WTC11 (cell line): ENCODE data around the gene CEP19. TPM values are rescaled to one million over a fixed set of nuclear protein-coding genes. Genes with fewer than 3 reads are reported as not detected.

Experiments used
- ATAC-seq: fragments of 200-7000 bp; cut with Tn5 transposase; 2 replicates; pipeline ENCODE4 v1.10.0; 2021; ENCODE audit warnings: mild to moderate bottlenecking, moderate library complexity
- CTCF ChIA-PET: fragments of 300-600 bp; sonication (Branson Sonifier 250); formaldehyde crosslinking; loops from one replicate; lab custom pipeline; 2021; ENCODE audit warnings: antibody characterized with exemption; lab: Charles Lee
- POLR2A ChIA-PET: fragments of 350-600 bp; sonication (Branson Sonifier 250); formaldehyde crosslinking; loops from one replicate; lab custom pipeline; 2021; ENCODE audit warnings: antibody characterized with exemption; lab: Charles Lee
- DNase-seq: peaks from one replicate; pipeline ENCODE4 v3.0.0; 2021; ENCODE audit warnings: low spot score
- H3K27ac Mint-ChIP-seq: 2 replicates; pipeline ENCODE4 v1.8.0; 2021; ENCODE audit warnings: mixed read lengths
- H3K27me3 Mint-ChIP-seq: 2 replicates; pipeline ENCODE4 v1.8.0; 2021; ENCODE audit warnings: low read depth, mild to moderate bottlenecking, moderate library complexity, mixed read lengths
- H3K36me3 Mint-ChIP-seq: 2 replicates; pipeline ENCODE4 v1.8.0; 2021; ENCODE audit warnings: mixed read lengths
- H3K4me1 Mint-ChIP-seq: 2 replicates; pipeline ENCODE4 v1.8.0; 2022; ENCODE audit warnings: mixed read lengths
- H3K4me3 Mint-ChIP-seq: 2 replicates; pipeline ENCODE4 v1.8.0; 2021; ENCODE audit warnings: mild to moderate bottlenecking, moderate library complexity, mixed read lengths
- H3K9me3 Mint-ChIP-seq: 2 replicates; pipeline ENCODE4 v1.8.0; 2021; ENCODE audit warnings: mixed read lengths
- ATF3 ChIP-seq: sonication (generic); formaldehyde crosslinking; conservative IDR thresholded peaks from 2 replicates; pipeline ENCODE4 v1.8.1; 2022; ENCODE audit warnings: mild to moderate bottlenecking, missing genetic modification reagents
- CREM ChIP-seq: sonication (generic); formaldehyde crosslinking; IDR thresholded peaks from 2 replicates; pipeline ENCODE4 v1.8.1; 2022; ENCODE audit warnings: mild to moderate bottlenecking, missing genetic modification reagents, moderate library complexity
- E2F4 ChIP-seq: sonication (generic); formaldehyde crosslinking; IDR thresholded peaks from 2 replicates; pipeline ENCODE4 v1.8.1; 2022; ENCODE audit warnings: low read depth, mild to moderate bottlenecking, moderate library complexity, missing genetic modification reagents, borderline replicate concordance
- GABPB1 ChIP-seq: sonication (generic); formaldehyde crosslinking; IDR thresholded peaks from 2 replicates; pipeline ENCODE4 v1.8.1; 2023; ENCODE audit warnings: mild to moderate bottlenecking, missing genetic modification reagents
- HMGXB4 ChIP-seq: sonication (generic); formaldehyde crosslinking; IDR thresholded peaks from 2 replicates; pipeline ENCODE4 v1.8.1; 2023; ENCODE audit warnings: mild to moderate bottlenecking, moderate library complexity, missing genetic modification reagents
- MAX ChIP-seq: sonication (generic); formaldehyde crosslinking; IDR thresholded peaks from 2 replicates; pipeline ENCODE4 v1.8.0; 2022; ENCODE audit warnings: mild to moderate bottlenecking, missing genetic modification reagents
- NR2C2 ChIP-seq: sonication (generic); formaldehyde crosslinking; IDR thresholded peaks from 2 replicates; pipeline ENCODE4 v1.8.0; 2022; ENCODE audit warnings: mild to moderate bottlenecking, missing genetic modification reagents
- NR3C1 ChIP-seq: sonication (generic); formaldehyde crosslinking; conservative IDR thresholded peaks from 2 replicates; pipeline ENCODE4 v1.8.1; 2023; ENCODE audit warnings: low read depth, mild to moderate bottlenecking, missing genetic modification reagents
- PRDM15 ChIP-seq: sonication (generic); formaldehyde crosslinking; IDR thresholded peaks from 2 replicates; pipeline ENCODE4 v1.8.0; 2022; ENCODE audit warnings: missing genetic modification reagents
- PREB ChIP-seq: sonication (generic); formaldehyde crosslinking; IDR thresholded peaks from 2 replicates; pipeline ENCODE4 v1.8.1; 2022; ENCODE audit warnings: mild to moderate bottlenecking, missing genetic modification reagents, moderate library complexity, borderline replicate concordance
- TEAD1 ChIP-seq: sonication (generic); formaldehyde crosslinking; IDR thresholded peaks from 2 replicates; pipeline ENCODE4 v1.8.0; 2022; ENCODE audit warnings: mild to moderate bottlenecking, missing genetic modification reagents
- USF1 ChIP-seq: sonication (generic); formaldehyde crosslinking; IDR thresholded peaks from 2 replicates; pipeline ENCODE4 v1.8.0; 2022; ENCODE audit warnings: mild to moderate bottlenecking, missing genetic modification reagents
- ZBTB21 ChIP-seq: sonication (generic); formaldehyde crosslinking; IDR thresholded peaks from 2 replicates; pipeline ENCODE4 v1.8.1; 2023; ENCODE audit warnings: mild to moderate bottlenecking, missing genetic modification reagents, borderline replicate concordance
- ZNF232 ChIP-seq: sonication (generic); formaldehyde crosslinking; IDR thresholded peaks from 2 replicates; pipeline ENCODE4 v1.8.0; 2022; ENCODE audit warnings: mild to moderate bottlenecking, missing genetic modification reagents
- ZSCAN18 ChIP-seq: fragments of 250-450 bp; sonication (Bioruptor Pico); IDR thresholded peaks from 2 replicates; pipeline ENCODE4 v2.1.2; 2022; ENCODE audit warnings: mild to moderate bottlenecking, moderate library complexity
- total RNA-seq: library from RNA; stranded (reverse); gene quantifications from 3 replicates; pipeline ENCODE4 v1.2.3, GENCODE V29; 2021

CEP19 gene
- total RNA-seq, 1 experiment from 2014 or later: 1.5 TPM

- peak; percentile 8; the same call in 1 of the 2 replicates for TF ChIP-seq HMGXB4 (CRISPR knock-in tag)
Measured at GRCh38 chr3:196712514-196713413, 714 bp upstream of the CEP19 start (continued).

- Mint-ChIP-seq H3K4me3 (no peak overlapping the region), H3K36me3 (no peaks in the 10 kb centered on the region), H3K4me1 (peaks cover 9% of the 10 kb centered on the region), H3K27me3 (peaks cover 20% of the 10 kb centered on the region), H3K9me3 (no peaks in the 10 kb centered on the region), H3K27ac (no peak overlapping the region)
- CTCF ChIA-PET: interaction anchor here (1.3 kb wide), 1 partner anchor 16 kb away, joined by 3 read pairs; no protein-coding TSS in a partner anchor
- no peak for DNase-seq
- POLR2A ChIA-PET: no interaction called here
- ATAC-seq: no peak
- TF ChIP-seq NR2C2 (no peak), TEAD1 (CRISPR knock-in tag) (no peak), E2F4 (no peak), GABPB1 (CRISPR knock-in tag) (no peak), PRDM15 (CRISPR knock-in tag) (no peak), ZSCAN18 (no peak), NR3C1 (CRISPR knock-in tag) (no peak), PREB (no peak)
- TF ChIP-seq, all 79 proteins: peak for 0
Measured at GRCh38 chr3:196708467-196708866, 3.6 kb downstream of the CEP19 start.

GRCh38 chr3:196707566-196707965 is 4.5 kb downstream of the CEP19 start:
- no peak overlapping the region for H3K27ac Mint-ChIP-seq
- POLR2A ChIA-PET: interaction anchor here (0.6 to 1.2 kb wide), 2 partner anchors 33 to 1239 kb away, joined by 3 to 4 read pairs; no protein-coding TSS in a partner anchor
- CTCF ChIA-PET: interaction anchor here (0.9 to 1.3 kb wide), 3 partner anchors 15 to 98 kb away, joined by 3 to 4 read pairs (median 3); no protein-coding TSS in a partner anchor
- DNase-seq (no peak), ATAC-seq (no peak)
- no peaks in the 10 kb centered on the region for H3K36me3 Mint-ChIP-seq
- peaks cover 5% of the 10 kb centered on the region; the same call in 1 of the 2 replicates for H3K4me1 Mint-ChIP-seq
- TF ChIP-seq MAX (CRISPR knock-in tag): no peak
- no peak for TF ChIP-seq ATF3 (CRISPR knock-in tag)
- no peak for TF ChIP-seq CREM (CRISPR knock-in tag)
- no peak for TF ChIP-seq USF1 (CRISPR knock-in tag)
- TF ChIP-seq ZNF232: no peak
- TF ChIP-seq ZBTB21: no peak
- peaks cover 18% of the 10 kb centered on the region for H3K27me3 Mint-ChIP-seq
- H3K9me3 Mint-ChIP-seq: no peaks in the 10 kb centered on the region
- H3K4me3 Mint-ChIP-seq: no peak overlapping the region
